GM12801 (cell line): Measurements from ENCODE around the gene DDRGK1.

Experiments
- TF ChIP-seq, protein P1 (sequence below): IDR thresholded peaks from one replicate; pipeline ENCODE4 v1.5.1; 2011; ENCODE audit warnings: control low read depth; ENCODE audit not compliant: insufficient read length; ENCODE audit errors: extremely low read depth

Gene DDRGK1

DNA sequence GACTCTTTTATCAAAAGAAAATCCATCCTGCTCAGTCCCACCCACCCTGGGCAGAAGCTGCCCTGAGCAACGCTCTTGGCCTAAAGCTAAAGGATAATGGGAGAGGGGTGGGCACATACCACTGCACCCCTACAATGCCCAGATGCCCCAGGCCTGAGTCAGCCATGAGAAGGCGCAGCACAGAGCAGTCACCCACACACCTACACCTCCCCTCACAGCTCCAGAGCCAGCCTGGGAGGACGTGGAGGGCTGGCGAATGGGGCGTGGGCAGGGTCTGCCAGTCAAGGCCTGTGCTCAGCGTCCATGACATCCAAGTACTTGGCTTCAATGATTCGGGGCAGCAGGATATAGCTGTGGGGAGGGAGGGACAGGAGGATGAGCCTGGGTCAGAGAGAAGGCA, 23.0 kb upstream of the DDRGK1 start:
- TF ChIP-seq, protein P1, sequence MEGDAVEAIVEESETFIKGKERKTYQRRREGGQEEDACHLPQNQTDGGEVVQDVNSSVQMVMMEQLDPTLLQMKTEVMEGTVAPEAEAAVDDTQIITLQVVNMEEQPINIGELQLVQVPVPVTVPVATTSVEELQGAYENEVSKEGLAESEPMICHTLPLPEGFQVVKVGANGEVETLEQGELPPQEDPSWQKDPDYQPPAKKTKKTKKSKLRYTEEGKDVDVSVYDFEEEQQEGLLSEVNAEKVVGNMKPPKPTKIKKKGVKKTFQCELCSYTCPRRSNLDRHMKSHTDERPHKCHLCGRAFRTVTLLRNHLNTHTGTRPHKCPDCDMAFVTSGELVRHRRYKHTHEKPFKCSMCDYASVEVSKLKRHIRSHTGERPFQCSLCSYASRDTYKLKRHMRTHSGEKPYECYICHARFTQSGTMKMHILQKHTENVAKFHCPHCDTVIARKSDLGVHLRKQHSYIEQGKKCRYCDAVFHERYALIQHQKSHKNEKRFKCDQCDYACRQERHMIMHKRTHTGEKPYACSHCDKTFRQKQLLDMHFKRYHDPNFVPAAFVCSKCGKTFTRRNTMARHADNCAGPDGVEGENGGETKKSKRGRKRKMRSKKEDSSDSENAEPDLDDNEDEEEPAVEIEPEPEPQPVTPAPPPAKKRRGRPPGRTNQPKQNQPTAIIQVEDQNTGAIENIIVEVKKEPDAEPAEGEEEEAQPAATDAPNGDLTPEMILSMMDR: no peak

DNA sequence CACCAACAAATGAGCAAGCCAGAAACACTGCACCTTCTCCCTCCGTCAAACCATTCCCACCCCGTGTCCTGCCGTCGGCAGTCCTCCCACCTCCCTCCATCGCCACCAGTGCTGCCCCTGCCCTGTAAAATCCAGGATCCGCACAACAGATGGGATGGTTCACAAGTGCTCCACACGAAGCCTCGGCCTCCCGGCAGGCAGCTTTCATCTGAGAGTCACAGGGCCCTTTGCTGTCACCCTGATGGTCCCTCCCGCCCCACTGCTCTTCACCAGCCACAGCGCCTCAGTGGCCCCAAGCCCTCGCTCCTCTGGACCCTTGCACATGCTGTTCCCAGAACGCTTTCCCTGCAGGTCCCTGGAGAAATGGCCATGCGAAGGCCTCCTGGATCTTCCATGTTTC, 22.4 kb upstream of the DDRGK1 start:
- TF ChIP-seq, protein P1: no peak

DNA sequence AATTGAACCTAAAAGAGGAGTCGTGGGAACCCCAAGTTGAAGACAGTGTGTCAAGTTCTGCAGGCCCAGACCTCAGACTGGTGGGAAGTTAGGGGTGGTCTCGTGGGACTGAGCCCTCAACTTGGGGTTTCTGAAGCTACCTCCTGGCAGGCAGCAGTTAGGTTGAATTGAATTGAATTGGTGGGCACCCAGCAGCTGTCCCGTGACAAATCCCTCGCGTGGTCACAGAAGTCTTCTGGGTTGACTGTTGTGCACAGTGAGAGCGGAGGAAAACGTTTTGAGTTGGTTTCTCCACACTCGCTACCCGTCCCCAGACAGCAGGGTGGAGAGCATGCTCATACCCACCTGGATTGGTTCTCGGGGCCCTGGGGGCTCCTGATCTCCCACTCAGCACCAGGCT, 21.6 kb upstream of the DDRGK1 start:
- TF ChIP-seq, protein P1: no peak

DNA sequence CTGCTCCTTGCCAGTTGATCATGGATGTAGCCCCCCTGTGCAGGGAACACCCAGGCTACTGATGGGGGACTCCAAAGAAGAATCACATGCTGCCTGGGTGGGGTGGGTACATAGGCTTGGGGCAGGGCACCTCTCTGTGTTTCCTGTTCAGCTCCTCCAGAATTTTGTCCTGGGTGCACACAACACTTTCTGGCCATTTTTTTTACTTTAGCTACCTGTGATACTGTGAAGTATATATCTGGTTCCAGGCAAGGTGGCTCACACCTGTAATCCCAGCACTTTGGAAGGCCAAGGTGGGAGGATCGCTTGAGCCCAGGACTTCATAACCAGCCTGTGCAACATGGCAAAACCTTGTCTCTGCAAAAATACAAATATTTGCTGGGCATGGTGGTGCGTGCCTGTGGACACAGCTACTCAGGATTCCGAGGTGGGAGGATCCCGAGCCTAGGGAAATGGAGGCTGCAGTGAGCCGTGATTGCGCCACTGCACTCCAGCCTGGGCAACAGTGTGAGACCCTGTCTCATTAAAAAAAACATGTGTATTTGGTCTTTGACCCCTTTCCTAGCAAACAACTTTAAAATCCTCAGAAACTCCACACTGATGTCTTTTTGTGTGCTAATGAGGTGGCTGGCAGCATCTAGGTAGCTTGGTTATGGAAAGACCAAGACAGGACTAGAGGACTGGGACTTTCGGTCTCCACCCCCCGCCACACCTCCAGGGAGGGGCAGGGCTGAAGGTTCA, 20.4 kb upstream of the DDRGK1 start:
- TF ChIP-seq, protein P1: no peak

DNA sequence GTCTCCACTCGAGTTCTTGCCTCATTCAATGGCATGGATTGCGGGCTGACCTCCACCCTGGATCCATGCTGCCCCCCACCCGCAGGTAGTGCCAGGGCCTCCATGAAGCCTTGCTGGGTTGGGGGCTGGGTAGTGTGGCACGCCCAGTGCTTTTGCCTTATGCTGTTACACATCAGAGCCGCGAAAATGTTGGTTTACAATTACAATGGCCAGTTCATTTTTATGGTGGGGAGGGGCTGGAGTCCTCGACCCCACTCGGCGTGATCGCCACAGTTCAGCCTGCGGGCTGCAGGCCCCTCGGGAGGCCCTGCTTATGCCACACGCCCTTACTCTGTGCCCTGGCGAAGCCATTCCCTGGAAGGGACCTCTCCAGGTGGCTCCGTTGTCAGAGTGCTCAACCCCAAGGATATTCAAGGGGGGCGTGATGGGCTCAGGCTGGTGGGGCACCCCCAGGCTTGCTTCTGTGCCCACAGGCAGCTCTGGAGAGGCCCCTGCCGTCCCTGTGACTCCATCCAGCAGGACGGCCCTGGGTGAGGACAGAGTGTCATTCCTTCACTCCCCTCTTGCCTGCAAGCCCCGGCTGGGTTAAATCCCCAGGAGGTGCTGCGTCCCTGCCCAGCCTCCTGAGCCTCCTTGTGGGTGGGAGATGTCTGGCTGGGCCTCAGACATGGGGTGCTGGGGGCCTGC, 19.7 kb upstream of the DDRGK1 start:
- TF ChIP-seq, protein P1: no peak

DNA sequence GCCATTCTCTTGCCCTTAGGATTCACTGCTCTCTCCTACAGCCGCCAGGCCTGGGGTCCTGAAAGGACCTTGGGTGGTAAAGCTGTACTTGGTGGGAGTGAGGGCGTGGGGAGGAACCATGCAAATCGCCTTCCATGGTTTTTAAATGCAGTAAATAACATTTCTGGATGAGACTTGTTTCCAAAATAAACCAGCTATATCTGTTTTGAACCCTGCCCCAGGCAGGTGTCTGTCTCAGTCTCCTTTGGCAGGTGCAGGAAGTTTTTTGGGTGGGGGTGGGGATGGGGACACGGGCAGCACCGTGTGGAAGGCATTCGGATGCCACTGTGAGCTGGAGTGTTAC, 19.1 kb upstream of the DDRGK1 start:
- TF ChIP-seq, protein P1: no peak

DNA sequence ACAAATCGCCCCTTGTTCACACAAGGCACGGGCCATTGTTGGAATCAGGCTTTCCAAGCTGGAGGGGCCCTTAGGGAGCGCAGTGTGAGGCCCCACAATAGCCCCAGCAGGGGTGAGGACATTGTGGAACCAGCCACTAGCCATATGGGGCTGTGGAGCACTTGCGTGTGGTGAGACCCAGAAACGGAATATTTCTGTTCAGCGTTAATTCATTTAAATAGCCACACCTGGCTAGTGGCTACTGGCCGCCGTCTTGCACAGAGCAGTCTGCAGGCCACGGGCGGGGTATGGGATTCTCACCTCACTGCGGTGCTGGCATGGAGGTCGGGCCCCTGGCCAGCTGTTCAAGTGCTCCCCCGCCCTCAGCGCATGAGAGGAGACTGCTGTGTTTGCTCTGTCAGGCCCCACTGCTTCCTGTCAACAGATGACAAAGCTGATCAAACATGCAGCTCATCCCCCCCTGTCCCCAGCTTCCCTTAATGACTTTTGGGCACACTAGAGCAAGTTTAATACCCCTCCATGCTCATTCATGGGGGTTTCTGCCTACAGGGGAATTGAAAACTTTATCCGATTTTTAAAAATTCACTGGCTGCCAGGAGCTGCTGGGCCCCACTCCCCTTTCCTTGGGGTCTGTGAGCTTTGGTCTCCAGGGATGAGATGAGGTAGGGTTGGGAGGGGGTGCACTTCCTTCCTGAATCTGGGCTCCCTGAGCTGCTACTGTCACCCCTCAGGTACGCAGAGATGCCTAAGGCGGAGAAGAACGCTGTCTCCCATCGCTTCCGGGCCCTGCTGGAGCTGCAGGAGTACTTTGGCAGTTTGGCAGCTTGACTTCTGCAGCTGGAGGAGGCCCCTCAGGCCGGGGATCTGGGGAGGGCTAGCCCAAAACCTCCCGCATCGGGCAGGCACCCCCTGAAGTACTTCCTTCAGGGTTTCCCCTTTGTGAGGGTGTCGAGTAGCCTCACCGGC, 18.4 kb upstream of the DDRGK1 start:
- TF ChIP-seq, protein P1: no peak
